Activated T-cell treated with anti-CD3 and anti-CD28 coated beads for 4 hours (primary cell): ENCODE data around the gene HGF.
"Not testable (repeated sequence)": the region's sequence is repeated elsewhere in the genome, so short reads cannot be mapped to it uniquely, and the experiment has no call there.

Experiments used
- DNase-seq: peaks from one replicate; pipeline ENCODE4 v3.0.0-alpha.2; 2020

The HGF gene

DNA sequence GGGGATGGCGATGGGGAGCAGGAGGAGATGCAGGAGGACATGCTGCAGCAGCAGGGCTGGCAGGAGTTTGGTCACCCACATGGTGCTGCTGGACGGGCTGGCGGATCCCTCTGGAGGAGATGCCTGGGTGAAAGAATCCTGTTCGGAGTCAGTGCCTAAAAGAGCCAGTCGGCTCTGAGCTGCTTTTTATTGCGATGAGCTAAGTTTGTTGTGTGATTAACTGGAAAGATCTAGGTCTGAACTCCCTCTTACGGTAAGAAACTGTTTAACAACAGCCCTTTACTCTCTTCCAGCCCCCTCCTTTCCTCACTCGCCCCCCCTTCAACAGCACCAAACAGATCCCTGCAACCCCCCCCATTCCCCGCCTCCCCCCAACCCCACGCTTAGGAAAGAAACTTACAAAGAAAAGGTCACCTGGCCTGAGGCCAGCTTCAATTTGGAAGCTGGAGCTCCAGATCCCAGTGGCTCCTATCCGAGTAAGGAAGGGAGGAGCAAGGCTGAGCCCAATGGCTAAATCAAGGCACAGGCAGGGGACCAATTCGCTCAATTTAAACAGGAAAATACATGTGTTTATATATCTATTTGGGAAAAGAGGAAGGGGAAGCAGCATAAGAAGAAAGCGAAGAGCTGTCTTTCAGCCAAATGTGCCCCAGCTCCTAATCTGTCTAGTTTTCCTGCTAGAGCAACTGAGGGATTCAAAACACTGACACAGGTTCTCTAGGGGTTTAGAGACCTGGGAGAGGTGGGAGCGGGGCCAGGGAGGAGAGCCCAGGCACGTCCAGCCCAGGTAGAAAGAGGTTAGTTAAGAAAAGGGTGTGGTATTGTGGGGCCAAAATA, at the start of gene HGF:
Gene HGF (minus strand): TSS at position 157 of the 837 bp plus-strand sequence. CDS start 76 bp downstream, at position 81.
- no peak for DNase-seq

DNA sequence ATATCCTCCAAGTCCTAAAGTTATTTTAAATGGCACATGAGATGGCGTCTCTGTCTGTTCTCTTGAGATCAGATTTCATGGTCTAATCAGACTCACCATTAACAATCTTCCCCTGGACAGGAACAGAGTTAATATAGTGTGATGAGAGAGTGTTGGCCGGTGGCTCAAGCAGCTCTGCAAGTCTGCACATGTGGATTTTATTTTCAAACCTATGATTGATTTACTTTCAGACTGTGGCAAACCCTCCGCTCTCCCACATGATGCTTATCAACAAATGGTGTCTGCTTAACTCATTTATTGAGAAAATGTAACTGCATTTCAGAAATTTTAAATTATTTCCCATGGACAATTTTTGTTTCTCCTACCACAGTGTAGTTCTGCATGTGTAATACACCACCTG, 46.5 kb upstream of the HGF start:
- no peak for DNase-seq

DNA sequence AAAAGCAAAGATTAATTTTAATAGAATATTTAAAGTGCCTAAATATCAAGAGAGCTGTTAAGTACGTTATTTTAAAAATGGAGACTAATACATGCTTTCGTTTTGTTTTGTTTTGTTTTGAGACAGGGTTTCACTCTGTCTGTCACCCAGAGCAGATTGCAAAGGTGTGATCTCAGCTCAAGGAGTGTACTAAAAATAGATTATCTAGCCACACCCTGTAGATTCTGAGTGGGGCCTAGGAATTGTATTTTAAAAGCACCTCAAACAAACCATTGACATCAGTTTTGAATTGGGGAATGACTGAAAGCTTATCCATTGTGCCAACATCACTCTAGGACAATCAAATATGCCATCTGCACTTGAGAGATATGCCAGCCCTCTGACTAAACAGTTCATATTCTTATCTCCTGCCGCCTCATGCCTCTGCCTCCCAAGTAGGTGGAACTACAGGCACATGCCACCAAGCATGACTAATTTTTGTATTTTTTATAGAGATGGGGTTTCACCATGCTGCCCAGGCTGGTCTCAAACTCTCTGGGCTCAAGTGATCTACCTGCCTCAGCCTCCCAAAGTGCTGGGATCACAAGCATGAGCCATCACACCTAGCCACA, 43.1 kb upstream of the HGF start:
- not testable (repeated sequence) for DNase-seq

DNA sequence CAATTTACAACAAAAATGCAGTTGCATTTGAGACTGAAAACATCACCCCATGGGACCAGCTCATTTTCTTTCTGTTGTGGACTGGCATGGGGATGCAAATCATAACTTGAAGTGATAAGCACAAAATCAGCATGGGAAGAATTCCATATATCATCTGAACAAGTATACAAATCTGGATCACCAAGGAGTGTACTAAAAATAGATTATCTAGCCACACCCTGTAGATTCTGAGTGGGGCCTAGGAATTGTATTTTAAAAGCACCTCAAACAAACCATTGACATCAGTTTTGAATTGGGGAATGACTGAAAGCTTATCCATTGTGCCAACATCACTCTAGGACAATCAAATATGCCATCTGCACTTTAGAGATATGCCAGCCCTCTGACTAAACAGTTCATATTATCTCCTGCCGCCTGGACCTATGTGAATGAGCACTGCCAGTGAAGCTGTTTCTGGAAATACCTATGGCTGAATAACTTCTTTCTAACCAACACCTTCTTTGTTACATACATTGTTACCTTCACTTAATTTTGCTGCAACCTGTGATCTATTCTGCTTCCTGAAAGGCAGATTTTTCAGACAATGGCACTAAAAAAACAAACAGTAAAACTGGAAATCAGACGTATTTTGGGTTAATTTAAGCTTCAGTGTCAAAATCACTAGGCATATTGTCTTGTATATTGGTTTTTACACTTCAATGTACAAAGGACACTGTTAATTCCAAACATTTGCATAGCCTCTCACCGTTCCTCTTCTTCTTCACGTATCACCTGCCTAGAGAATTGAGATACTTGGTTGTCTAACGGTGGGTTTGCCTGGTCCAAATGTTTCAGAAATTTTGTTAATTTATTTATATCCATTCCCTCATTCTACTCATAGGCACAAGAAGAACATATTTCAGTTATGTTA, 42.4 kb upstream of the HGF start:
- DNase-seq, result no peak

DNA sequence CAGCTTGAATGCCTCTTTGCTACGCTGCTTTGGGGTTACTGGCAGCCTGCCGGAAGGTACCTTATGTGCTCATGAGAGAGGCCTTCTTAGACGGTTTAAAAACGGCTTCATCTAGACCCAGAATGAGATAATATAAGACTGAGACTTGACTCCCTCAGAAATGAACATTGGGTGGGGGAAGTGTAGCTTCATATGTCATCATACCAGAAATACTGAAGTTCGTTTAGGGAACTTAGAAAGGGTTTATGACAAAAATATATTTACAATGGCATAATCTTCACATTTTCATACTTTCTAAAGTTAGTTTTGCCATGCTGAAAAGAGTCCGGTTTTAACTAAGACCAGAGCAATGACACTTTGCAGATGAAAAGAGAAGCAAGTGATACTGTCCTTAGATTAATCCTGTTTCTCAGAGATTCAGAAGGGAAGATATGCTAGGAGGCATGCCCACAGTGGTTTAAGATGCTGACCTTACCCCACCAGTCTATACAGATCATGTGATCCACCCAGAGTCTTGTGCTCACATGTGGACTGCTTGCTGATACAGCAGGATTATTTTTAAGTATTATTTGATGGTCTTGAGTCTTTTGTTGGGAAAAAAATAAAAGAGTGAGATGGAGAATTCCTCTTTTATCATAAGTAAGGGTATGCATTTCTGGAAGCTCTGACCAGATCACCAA, 40.8 kb upstream of the HGF start:
- no peak for DNase-seq

DNA sequence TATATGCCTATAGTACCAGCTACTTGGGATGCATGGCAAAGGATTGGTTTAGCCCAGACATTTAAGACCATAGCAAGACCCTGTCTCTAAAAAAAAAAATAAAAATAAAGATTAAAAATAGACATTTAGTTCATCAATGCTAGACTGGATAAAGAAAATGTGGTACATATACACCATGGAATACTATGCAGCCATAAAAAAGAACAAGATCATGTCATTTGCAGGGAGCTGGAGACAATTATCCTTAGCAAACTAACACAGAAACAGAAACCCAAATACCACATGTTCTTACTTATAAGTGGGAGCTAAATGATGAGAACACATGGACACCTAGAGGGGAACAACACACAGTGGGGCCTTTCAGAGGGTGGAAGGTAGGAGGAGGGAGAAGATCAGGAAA, 38.5 kb upstream of the HGF start:
- DNase-seq, result not testable (repeated sequence)

DNA sequence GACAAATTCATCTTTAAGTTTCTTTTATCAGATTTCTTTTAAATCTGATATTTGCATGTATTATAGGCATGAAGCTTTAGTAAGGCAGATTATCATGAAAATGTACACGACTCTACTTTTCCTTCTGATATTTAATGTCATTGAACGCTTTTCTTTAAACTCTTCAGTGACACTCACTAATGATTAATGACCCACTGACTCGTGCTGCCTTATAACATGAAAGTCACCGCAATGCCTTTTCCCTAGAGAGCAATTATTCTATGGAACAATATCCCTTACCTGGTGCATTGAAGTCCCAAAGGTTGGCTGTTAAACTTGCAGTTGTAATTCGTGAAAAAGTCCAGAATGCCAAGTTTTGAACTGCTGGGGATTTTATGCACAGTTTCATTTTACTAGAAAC, 33.4 kb upstream of the HGF start:
- no peak for DNase-seq

DNA sequence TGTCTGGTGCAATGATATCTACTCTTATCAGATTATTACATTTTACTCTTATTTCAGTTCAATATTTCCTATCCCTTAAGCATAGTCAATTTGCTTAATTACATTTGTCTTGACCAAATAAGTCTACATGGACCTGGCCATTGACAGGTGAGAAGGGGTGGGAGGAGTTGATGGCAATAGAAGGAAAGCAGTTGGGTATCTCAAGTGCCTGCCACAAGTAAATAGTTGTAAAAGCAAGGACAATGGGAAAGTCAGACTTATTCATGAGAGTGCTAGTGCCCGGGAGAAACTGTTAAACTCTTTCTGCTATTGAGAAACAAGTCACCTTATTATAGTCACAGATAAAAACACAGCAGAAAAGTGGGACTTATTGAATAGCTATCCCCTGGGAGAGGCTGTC, 32.4 kb upstream of the HGF start:
- DNase-seq, result no peak

DNA sequence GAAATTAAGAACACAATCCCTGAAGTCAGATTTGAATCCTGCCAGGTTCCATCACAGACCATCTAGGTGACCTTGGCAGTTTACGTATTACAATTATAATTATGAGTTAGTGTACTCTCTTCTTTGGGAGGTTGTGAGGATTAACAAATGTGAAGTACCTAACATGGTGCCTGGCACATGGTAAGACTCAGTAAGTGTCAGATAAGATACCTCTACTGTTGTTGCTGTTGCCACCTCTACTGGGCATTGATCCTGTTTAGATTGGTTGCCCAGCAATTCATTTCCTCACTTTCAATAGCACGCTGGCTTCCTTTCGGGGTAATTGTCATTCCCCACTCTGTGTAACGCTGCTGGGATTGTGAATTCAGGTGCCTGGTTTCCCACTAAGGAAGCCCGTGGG, 31.7 kb upstream of the HGF start:
- no peak for DNase-seq

DNA sequence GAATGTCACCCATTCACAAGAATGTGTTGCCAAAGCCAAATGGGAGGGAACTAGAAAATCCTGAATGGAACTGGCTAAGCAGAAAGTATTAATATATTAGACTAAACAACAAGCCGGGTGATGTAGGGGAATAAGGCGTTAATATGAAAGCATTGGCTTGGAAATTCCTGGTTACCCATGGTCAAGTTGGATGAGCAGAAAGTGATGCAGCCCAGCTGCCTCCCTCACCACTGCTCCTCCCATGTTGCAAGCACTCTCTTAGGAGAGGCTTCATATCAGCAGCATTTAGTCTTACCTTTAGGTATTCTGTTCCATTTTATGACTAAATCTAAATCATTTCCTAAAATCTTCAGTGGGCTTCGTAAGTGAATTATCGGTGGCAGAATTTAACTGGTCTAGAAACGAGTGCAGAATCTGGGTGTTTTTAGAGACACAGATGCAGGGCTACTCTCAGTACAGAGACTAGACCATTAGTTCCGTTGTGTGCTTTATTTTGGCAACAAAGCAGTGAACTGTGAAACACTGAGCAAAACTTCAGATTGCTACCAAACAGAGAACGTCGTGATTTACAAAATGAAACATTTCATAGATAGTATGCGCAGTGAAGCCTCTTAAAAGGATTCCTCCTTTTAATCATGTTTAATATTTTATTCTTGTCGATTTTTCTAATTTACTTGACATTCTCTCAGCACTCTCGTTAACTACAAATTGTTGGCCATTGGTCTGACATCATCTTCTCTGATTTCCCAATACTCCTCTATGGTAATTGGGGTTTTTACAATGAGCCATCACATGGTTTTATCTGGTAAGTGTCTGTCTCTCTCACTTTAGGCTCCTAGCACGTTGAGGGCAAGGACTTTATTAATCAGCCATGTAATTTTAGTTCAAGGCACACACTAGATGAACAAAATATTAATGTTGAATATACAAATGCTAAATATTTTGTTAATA, 22.0 kb upstream of the HGF start:
- no peak for DNase-seq

DNA sequence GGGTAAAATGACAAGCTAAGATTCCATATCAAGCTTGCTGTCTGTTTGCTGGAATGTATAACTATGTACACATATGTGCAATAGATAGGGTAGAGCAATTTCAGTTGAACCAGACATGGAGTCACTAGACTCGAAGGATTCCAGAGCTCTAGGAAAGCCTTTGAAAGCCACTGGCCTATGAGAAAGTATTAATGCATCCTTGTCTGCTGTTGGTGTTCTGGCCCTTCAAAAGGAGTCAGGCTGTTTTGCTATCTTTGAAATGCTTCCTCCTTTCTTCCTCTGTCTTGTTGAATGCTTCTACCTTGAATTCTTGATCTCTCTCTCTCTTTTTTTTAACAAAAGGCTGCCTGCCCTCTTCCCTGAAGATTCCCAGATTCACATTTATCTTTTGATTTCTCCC, 20.8 kb upstream of the HGF start:
- no peak for DNase-seq

DNA sequence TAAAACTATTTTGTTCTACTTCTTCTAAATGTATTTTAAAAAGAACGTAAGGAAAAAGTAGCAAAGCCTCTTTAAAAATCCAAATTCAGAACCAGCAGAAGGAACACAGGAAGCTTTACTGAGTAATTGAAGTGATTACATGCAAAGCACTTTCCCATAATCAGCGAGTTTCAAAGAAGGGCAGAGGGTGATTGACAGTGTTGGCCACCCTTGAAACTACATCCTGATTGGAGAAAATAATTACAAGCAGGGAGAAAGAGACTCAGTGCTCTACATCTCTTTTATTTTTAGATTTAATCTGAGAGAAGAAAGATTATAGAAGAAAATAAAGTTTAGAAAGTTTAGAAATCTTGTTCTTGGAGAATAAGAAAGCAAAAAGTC, 20.3 kb upstream of the HGF start:
- DNase-seq, result no peak

DNA sequence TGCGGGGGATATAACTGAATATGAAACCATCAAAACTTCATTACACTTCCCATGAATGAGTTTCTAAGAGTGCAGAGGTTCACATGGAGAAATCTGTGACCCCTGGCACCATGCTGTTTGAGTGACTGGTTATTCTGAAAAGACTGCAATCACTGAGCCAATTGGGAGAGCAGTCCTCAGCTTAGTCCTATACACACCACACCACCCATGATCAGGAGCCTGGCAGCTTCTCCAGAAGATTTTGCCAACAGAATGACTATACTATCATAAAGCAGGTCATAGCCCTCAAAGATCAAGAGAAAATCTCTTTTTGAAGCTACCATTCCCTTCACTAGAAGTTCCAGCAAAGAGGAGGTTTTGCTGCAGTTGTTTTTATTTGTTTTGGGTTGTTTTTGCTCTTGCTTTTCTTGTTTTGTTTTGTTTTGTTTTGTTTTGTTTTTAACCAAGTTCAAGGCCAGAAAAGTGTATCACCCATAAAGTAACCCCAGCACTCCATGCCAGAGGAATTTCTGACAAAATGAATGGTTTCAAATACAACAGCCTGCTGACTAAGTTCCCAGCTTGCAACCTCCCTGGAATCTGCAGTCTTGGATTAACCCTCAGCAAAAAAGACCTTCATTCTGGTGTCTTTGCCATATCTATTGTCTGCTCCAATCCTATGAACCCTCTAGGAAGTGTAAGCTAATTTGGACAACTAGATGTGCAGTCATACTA, 19.7 kb upstream of the HGF start:
- no peak for DNase-seq

DNA sequence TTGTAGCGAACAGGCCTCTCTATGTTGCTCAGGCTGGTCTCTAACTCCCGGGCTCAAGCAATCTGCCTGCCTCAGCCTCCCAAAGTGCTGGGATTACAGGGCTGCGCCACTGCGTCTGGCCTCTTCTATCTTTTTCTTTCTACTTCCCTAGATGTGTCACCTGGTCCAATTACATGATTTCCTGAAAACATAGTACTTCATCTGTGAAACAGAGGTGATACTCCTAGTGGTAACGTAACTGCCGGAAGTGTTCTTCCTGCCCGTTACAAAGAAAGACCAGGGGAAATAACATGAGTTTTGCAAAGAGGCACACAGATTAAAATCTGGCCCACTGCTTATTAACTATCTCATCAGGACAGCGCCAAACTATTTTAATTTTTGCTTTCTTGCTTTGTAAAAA, 18.4 kb upstream of the HGF start:
- no peak for DNase-seq

DNA sequence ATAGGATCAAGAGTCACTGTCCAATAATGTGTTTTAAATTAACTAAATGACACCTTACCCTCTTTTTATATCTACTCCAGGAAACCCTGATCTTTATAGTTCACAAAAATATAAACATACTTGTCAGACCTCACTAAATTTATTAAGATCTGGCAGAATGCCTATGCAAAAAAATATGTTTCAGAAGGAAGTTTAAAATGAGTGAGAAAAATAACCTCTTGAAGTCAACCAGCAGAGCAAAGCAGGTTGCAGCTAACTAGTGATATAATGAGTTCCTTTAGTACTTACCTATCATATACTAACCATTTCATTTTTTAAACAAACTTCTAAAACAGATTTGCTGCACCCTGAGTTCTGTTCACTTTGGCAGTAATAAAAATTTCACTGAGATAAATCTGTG, 14.0 kb upstream of the HGF start:
- no peak for DNase-seq

DNA sequence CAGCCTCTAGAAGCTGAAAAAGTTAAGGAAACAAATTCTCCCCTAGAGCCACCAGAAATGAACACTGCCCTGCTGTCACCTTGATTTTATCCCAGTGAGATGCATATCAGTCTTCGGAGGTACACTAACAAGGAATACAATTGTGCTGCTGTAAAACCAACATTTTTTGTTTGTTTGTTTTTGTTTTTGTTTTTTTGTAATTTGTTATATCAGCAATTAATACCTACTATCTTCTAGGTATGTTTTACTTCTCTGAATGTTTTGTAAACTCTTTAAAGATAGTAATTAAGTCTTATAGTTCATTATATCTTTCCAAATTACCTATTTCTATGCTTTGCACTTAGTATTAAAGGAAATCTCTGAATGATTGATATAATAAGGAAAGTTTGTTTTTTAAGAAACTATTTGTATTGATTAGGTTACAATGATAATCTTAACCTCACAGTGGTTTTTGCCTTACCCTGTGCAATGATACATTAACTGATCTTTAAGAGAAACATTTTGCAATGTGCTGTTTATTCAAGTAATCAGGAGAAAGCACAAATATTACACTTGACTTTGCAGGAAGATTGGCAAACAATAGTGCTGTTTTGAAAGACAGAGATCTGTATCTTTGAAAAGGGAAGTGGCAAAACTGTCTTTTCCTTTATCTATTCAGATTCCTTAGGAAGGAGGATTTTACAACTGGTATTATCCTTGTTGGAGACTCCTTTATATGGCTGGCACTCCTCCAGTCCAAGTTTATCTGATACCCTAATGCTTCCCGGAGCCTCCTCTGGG, 11.3 kb upstream of the HGF start:
- DNase-seq, result no peak

DNA sequence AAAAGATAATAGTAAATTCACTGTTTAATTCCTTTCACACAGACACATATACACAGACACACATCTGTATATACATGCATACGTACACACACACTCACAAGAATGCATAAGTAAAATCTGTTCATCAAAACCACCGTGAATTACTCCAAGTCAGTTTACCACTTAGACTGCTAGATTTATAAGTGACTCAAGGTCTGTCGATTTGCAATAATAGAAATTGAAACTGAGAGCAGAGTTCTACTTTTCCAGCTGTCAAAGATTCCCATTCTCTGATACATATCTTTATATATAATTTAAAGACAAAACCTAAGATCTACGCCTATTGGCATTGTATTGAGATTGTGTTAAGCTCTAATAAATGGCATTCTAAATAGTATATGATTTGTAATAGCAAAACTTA, 9.9 kb upstream of the HGF start:
- DNase-seq, result no peak

DNA sequence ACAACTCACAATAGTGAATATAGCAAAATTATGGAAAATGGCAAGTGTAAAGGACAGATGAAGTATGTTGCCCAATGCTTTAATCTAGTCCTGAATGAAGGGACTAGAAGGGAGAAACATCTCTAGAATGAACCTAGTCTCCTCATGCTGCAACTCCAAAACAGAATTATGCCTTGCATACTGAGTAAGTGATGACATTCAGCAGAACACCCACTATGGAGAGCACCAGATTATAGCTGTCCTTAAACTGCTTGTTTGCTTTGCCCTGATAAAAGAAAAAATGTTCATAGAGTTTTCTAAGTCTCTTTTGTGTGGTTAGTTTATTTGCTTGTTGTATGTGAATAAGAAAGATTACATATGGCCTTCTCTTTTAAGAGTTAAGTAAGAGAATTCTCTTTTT, 7.8 kb upstream of the HGF start:
- DNase-seq, result no peak

DNA sequence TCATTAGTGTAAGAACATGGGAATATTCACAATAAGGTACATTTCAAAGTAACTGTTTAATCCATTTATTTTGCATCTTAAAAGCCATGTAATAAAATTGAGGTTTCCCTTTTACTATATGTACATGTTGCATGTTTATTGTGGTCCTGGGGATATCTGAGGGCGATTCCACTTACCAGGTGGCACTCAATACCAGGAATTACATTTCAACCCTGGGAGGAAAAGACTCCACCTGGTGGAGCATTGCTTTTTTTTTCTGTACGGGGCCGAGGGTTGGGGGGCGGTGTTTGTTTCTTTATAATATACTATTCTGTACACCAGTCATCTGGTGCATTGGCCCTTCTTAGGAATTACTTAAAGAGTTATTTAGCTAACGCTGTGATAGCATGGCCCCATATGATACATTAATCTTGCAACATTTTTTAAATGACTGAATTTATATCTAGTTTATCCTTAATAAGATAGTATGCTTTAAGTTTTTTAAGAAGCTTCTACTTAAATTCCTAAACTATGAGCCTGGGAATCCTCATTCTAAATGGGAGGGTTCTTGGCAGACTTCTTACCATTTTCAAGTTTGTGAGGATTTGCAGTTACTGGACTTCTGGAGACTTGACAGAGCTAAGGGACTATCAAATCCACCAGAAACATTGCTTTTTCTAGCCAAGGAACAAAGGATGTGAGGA, 7.2 kb upstream of the HGF start:
- no peak for DNase-seq

DNA sequence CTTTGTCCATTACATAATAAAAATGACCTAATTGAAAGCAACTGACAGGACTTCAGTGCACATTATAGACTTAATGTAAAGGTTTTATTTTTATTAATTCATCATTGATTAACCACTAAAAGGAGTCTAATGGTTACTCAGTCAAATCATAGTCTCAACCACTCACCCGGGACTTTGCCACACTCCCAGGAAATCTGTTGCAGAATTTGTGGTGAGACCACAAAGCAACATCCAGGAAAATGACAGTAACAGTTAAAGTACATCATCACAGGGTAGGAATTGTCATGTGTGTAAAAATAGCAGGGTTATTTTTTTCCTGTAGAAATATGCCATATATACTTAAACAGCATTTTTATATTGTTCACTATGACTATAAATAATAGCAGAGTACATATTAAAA, 6.3 kb upstream of the HGF start:
- no peak for DNase-seq
